HepG2 (cell line): ENCODE measurements around the gene SEMA3B. TPM values are rescaled to one million over a fixed set of nuclear protein-coding genes. Genes with fewer than 3 reads are reported as not detected.

Source experiments
- CC2D1A ChIP-seq: sonication (generic); formaldehyde crosslinking; IDR thresholded peaks from 2 replicates; pipeline ENCODE4 v1.8.1; 2023; ENCODE audit warnings: mild to moderate bottlenecking, missing genetic modification reagents
- CREBL2 ChIP-seq: sonication (generic); formaldehyde crosslinking; IDR thresholded peaks from 2 replicates; pipeline ENCODE4 v1.8.1; 2023; ENCODE audit warnings: missing genetic modification reagents, mild to moderate bottlenecking, borderline replicate concordance
- ELF4 ChIP-seq: sonication (generic); formaldehyde crosslinking; IDR thresholded peaks from 2 replicates; pipeline ENCODE4 v1.5.0; 2020; ENCODE audit warnings: missing genetic modification reagents, mild to moderate bottlenecking, moderate library complexity, borderline replicate concordance
- ERF ChIP-seq: IDR thresholded peaks from 2 replicates; pipeline ENCODE4 v1.6.1; 2018; ENCODE audit warnings: missing biosample characterization, missing genetic modification reagents
- FIP1L1 ChIP-seq: fragments of 200-400 bp; formaldehyde crosslinking; IDR thresholded peaks from 2 replicates; pipeline ENCODE4 v1.6.1; 2018; ENCODE audit warnings: low read depth, mild to moderate bottlenecking, low read length, moderate library complexity, borderline replicate concordance; ENCODE audit not compliant: insufficient read depth
- HIVEP1 ChIP-seq: sonication (generic); formaldehyde crosslinking; IDR thresholded peaks from 2 replicates; pipeline ENCODE4 v1.4.0; 2020; ENCODE audit warnings: mild to moderate bottlenecking, missing genetic modification reagents
- HMG20B ChIP-seq: conservative IDR thresholded peaks from 2 replicates; pipeline ENCODE4 v1.6.1; 2016; ENCODE audit warnings: missing genetic modification reagents, missing compliant biosample characterization
- HOMEZ ChIP-seq: IDR thresholded peaks from 2 replicates; pipeline ENCODE4 v1.6.1; 2016; ENCODE audit warnings: low read depth
- NFYC ChIP-seq: IDR thresholded peaks from 2 replicates; pipeline ENCODE4 v1.6.1; 2016; ENCODE audit warnings: missing genetic modification reagents, missing compliant biosample characterization
- PHF21A ChIP-seq: sonication (generic); formaldehyde crosslinking; IDR thresholded peaks from 2 replicates; pipeline ENCODE4 v1.5.0; 2020; ENCODE audit warnings: mild to moderate bottlenecking, missing genetic modification reagents
- SCMH1 ChIP-seq: sonication (generic); formaldehyde crosslinking; IDR thresholded peaks from 2 replicates; pipeline ENCODE4 v1.9.0; 2021; ENCODE audit warnings: missing genetic modification reagents, mild to moderate bottlenecking, borderline replicate concordance
- TBL1XR1 ChIP-seq: fragments of 150-350 bp; IDR thresholded peaks from 2 replicates; pipeline ENCODE4 v1.6.1; 2014; ENCODE audit warnings: borderline replicate concordance, low read length; ENCODE audit not compliant: partially characterized antibody
- ZFP41 ChIP-seq: sonication (generic); formaldehyde crosslinking; IDR thresholded peaks from 2 replicates; pipeline ENCODE4 v1.4.0; 2020; ENCODE audit warnings: mild to moderate bottlenecking, missing genetic modification reagents, borderline replicate concordance
- ZNF230 ChIP-seq: sonication (generic); formaldehyde crosslinking; IDR thresholded peaks from 2 replicates; pipeline ENCODE4 v1.4.0; 2020; ENCODE audit warnings: mild to moderate bottlenecking, missing genetic modification reagents
- ZNF263 ChIP-seq: sonication (generic); formaldehyde crosslinking; IDR thresholded peaks from 2 replicates; pipeline ENCODE4 v1.4.0; 2020; ENCODE audit warnings: missing genetic modification reagents
- ZNF350 ChIP-seq: sonication (generic); formaldehyde crosslinking; IDR thresholded peaks from 2 replicates; pipeline ENCODE4 v1.4.0; 2020; ENCODE audit warnings: mild to moderate bottlenecking, low read depth, missing genetic modification reagents, borderline replicate concordance
- ZNF7 ChIP-seq: IDR thresholded peaks from 2 replicates; pipeline ENCODE4 v1.6.1; 2016; ENCODE audit warnings: missing biosample characterization, missing genetic modification reagents
- ZNF781 ChIP-seq: sonication (generic); formaldehyde crosslinking; IDR thresholded peaks from 2 replicates; pipeline ENCODE4 v1.5.1; 2020; ENCODE audit warnings: borderline replicate concordance, mild to moderate bottlenecking, missing genetic modification reagents; ENCODE audit errors: not compliant biosample characterization
- ZNF883 ChIP-seq: sonication (generic); formaldehyde crosslinking; IDR thresholded peaks from 2 replicates; pipeline ENCODE4 v1.5.1; 2020; ENCODE audit warnings: mild to moderate bottlenecking, missing genetic modification reagents; ENCODE audit errors: not compliant biosample characterization
- polyA plus RNA-seq, 8 experiments: library from polyadenylated mRNA; depleted of rRNA in 3 of 8; stranded (reverse) in 7 of 8; unstranded in 1 of 8; fragments of >200 nt; fragmentation: Illumina TruSeq in 4 of 8; extraction: Trizol in 4 of 8; gene quantifications; 2 replicates each; pipeline versions ENCODE4 v1.2.1 to v1.2.3, GENCODE V29; 2011 to 2016; ENCODE audit warnings: low read depth in 4 of 8, missing spikeins in 1 of 8, mixed read lengths in 1 of 8; ENCODE audit not compliant: insufficient read depth in 1 of 8
- total RNA-seq, 5 experiments: library from RNA; depleted of rRNA; stranded (reverse); fragments of >200 nt; fragmentation: Illumina TruSeq; extraction: Trizol; gene quantifications; 2 replicates each; pipeline ENCODE4 v1.2.3, GENCODE V29; 2016; ENCODE audit warnings: low read depth in 1 of 5
- TF ChIP-seq, protein P1 (sequence below): sonication (generic); formaldehyde crosslinking; IDR thresholded peaks from 2 replicates; pipeline ENCODE4 v1.5.0; 2020; ENCODE audit warnings: missing genetic modification reagents
- TF ChIP-seq, protein P2 (sequence below): sonication (generic); formaldehyde crosslinking; IDR thresholded peaks from 2 replicates; pipeline ENCODE4 v1.5.0; 2020; ENCODE audit warnings: missing genetic modification reagents
- TF ChIP-seq, protein P3 (sequence below): sonication (generic); formaldehyde crosslinking; IDR thresholded peaks from 2 replicates; pipeline ENCODE4 v1.8.0; 2022; ENCODE audit warnings: low read depth, missing genetic modification reagents
- TF ChIP-seq, protein P4 (sequence below): sonication (generic); formaldehyde crosslinking; IDR thresholded peaks from 2 replicates; pipeline ENCODE4 v1.5.0; 2020; ENCODE audit warnings: missing genetic modification reagents

The SEMA3B gene
- total and polyA plus RNA-seq, 2 of the 13 experiments (the other 11 are each of a cell fraction or from before 2014, with no cell fraction given), result 93.2 to 158 TPM

- TF ChIP-seq HOMEZ (CRISPR knock-in tag) (no peak), ZNF781 (CRISPR knock-in tag) (peak; percentile 40), ZFP41 (CRISPR knock-in tag) (no peak), HIVEP1 (peak; percentile 56; the same call in 1 of the 2 replicates), CREBL2 (CRISPR knock-in tag) (no peak), SCMH1 (CRISPR knock-in tag) (no peak), ELF4 (CRISPR knock-in tag) (no peak), FIP1L1 (no peak), PHF21A (CRISPR knock-in tag) (peak; percentile 64; the same call in 1 of the 2 replicates), ZNF7 (no peak), ZNF883 (CRISPR knock-in tag) (peak; percentile 58), TBL1XR1 (no peak), ZNF230 (no peak), ZNF350 (CRISPR knock-in tag) (peak; percentile 22; the same call in 1 of the 2 replicates), ZNF263 (CRISPR knock-in tag) (no peak), ERF (peak; percentile 53), CC2D1A (CRISPR knock-in tag) (no peak), HMG20B (CRISPR knock-in tag) (no peak), NFYC (CRISPR knock-in tag) (no peak)
- TF ChIP-seq, protein P1, sequence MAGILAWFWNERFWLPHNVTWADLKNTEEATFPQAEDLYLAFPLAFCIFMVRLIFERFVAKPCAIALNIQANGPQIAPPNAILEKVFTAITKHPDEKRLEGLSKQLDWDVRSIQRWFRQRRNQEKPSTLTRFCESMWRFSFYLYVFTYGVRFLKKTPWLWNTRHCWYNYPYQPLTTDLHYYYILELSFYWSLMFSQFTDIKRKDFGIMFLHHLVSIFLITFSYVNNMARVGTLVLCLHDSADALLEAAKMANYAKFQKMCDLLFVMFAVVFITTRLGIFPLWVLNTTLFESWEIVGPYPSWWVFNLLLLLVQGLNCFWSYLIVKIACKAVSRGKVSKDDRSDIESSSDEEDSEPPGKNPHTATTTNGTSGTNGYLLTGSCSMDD (CRISPR knock-in tag), result no peak
- TF ChIP-seq, protein P2, sequence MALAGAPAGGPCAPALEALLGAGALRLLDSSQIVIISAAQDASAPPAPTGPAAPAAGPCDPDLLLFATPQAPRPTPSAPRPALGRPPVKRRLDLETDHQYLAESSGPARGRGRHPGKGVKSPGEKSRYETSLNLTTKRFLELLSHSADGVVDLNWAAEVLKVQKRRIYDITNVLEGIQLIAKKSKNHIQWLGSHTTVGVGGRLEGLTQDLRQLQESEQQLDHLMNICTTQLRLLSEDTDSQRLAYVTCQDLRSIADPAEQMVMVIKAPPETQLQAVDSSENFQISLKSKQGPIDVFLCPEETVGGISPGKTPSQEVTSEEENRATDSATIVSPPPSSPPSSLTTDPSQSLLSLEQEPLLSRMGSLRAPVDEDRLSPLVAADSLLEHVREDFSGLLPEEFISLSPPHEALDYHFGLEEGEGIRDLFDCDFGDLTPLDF (CRISPR knock-in tag), result no peak
- TF ChIP-seq, protein P3, sequence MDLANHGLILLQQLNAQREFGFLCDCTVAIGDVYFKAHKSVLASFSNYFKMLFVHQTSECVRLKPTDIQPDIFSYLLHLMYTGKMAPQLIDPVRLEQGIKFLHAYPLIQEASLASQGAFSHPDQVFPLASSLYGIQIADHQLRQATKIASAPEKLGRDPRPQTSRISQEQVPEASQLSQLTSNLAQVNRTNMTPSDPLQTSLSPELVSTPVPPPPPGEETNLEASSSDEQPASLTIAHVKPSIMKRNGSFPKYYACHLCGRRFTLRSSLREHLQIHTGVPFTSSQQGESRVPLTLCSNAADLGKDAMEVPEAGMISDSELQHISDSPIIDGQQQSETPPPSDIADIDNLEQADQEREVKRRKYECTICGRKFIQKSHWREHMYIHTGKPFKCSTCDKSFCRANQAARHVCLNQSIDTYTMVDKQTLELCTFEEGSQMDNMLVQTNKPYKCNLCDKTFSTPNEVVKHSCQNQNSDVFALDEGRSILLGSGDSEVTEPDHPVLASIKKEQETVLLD (CRISPR knock-in tag), result no peak
- TF ChIP-seq, protein P4, sequence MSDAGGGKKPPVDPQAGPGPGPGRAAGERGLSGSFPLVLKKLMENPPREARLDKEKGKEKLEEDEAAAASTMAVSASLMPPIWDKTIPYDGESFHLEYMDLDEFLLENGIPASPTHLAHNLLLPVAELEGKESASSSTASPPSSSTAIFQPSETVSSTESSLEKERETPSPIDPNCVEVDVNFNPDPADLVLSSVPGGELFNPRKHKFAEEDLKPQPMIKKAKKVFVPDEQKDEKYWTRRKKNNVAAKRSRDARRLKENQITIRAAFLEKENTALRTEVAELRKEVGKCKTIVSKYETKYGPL (CRISPR knock-in tag), result no peak
Observed at GRCh38 chr3:50221411-50222168, 47.4 kb upstream of the SEMA3B start (continued).
